Ureter (tissue), 1 donor: Measurements from ENCODE around the gene CDC26. TPM values are rescaled to one million over a fixed set of nuclear protein-coding genes. Genes with fewer than 3 reads are reported as not detected.
A peak's percentile ranks its signal among the peaks of the same experiment; 100 is the strongest.
"Not testable (repeated sequence)": the region's sequence is repeated elsewhere in the genome, so short reads cannot be mapped to it uniquely, and the experiment has no call there.

Source experiments
- DNase-seq: peaks from one replicate; pipeline ENCODE4 v3.0.0-alpha.2; 2020; ENCODE audit warnings: low spot score
- total RNA-seq: library from RNA; stranded (reverse); gene quantifications from one replicate; pipeline ENCODE4 v1.2.4, GENCODE V29; 2023
- donor health status: DM: yes; HTN: yes; CAD: no.

Gene CDC26
- total RNA-seq, result 26.6 TPM

- peak; percentile 98 for DNase-seq
These were observed at the start of gene CDC26, which contains the start of gene PRPF4 for GRCh38 chr9:113275157-113276131. Gene CDC26, minus strand, starts transcription at chr9:113275572. Its CDS starts 3,065 bp downstream, at chr9:113272507. Gene PRPF4, plus strand, starts transcription at chr9:113275658. Its CDS starts 86 bp downstream, at chr9:113275744.

GRCh38 chr9:113322671-113323070 lies 47.3 kb upstream of the CDC26 start:
- no peak for DNase-seq

GRCh38 chr9:113320051-113320450 lies 44.7 kb upstream of the CDC26 start:
- no peak for DNase-seq

GRCh38 chr9:113319054-113319453 lies 43.7 kb upstream of the CDC26 start:
- no peak for DNase-seq

- no peak for DNase-seq
These were observed 42.4 kb upstream of the CDC26 start for GRCh38 chr9:113317777-113318176.

- no peak for DNase-seq
These were observed 40.7 kb upstream of the CDC26 start for GRCh38 chr9:113316030-113316429.

GRCh38 chr9:113315231-113315630 lies 39.9 kb upstream of the CDC26 start:
- no peak for DNase-seq

GRCh38 chr9:113313261-113313660 lies 37.9 kb upstream of the CDC26 start:
- DNase-seq, result no peak

- DNase-seq, result no peak
These were observed 36.6 kb upstream of the CDC26 start for GRCh38 chr9:113311961-113312360.

GRCh38 chr9:113310538-113310937 lies 35.2 kb upstream of the CDC26 start:
- DNase-seq, result no peak

- no peak for DNase-seq
These were observed 33.9 kb upstream of the CDC26 start for GRCh38 chr9:113309204-113309813.

- DNase-seq, result no peak
These were observed 32.1 kb upstream of the CDC26 start for GRCh38 chr9:113307396-113307975.

- no peak for DNase-seq
These were observed 31.2 kb upstream of the CDC26 start for GRCh38 chr9:113306566-113306965.

GRCh38 chr9:113302792-113303418 lies 27.5 kb upstream of the CDC26 start, which contains the start of gene RNF183:
Gene RNF183, minus strand, starts transcription at chr9:113303376. Its CDS starts 5,192 bp downstream, at chr9:113298184.
- DNase-seq, result no peak

- no peak for DNase-seq
These were observed 26.2 kb upstream of the CDC26 start for GRCh38 chr9:113301548-113301947.

GRCh38 chr9:113299800-113300292 lies 24.5 kb upstream of the CDC26 start:
- peak; percentile 63 for DNase-seq

- no peak for DNase-seq
These were observed 23.8 kb upstream of the CDC26 start for GRCh38 chr9:113298924-113299770.

GRCh38 chr9:113298311-113298710 lies 22.9 kb upstream of the CDC26 start:
- no peak for DNase-seq

- DNase-seq, result no peak
These were observed 21.6 kb upstream of the CDC26 start for GRCh38 chr9:113296796-113297558.

GRCh38 chr9:113296247-113296646 lies 20.9 kb upstream of the CDC26 start:
- DNase-seq, result not testable (repeated sequence)
